CD4-positive, alpha-beta T cell (primary cell): Measurements from ENCODE around the gene MTARC1. TPM values are rescaled to one million over a fixed set of nuclear protein-coding genes. Genes with fewer than 3 reads are reported as not detected.

ENCODE experiments used
- ATAC-seq: fragments of 200-7000 bp; cut with Tn5 transposase; one replicate; pipeline ENCODE4 v1.10.0; 2022; ENCODE audit warnings: mild to moderate bottlenecking; ENCODE audit not compliant: poor library complexity
- CTCF ChIA-PET: fragments of 350-600 bp; sonication (Branson Sonifier 250); formaldehyde crosslinking; loops from one replicate; lab custom pipeline; 2021; ENCODE audit warnings: antibody characterized with exemption, inconsistent platforms; lab: Charles Lee
- POLR2A ChIA-PET: fragments of 350-600 bp; sonication (Branson Sonifier 250); formaldehyde crosslinking; loops from one replicate; lab custom pipeline; 2021; ENCODE audit warnings: antibody characterized with exemption, inconsistent platforms; lab: Charles Lee
- DNase-seq, 14 experiments: peaks; one replicate each; pipeline ENCODE4 v3.0.0-alpha.2; 2013 to 2020; ENCODE audit warnings: mixed read lengths in 2 of 14
- H3K27ac ChIP-seq, 2 donors: one replicate each; pipeline versions ENCODE4 v1.5.1 to v1.7.0; 2013; ENCODE audit warnings: low read length in 2 of 2, low read depth in 1 of 2, mild to moderate bottlenecking in 1 of 2
- H3K27me3 ChIP-seq, 2 experiments: 1 replicate in 1 of 2; 2 replicates in 1 of 2; pipeline versions ENCODE4 v1.6.1 to v1.7.0; 2013; ENCODE audit warnings: low read length in 2 of 2, control low read depth in 1 of 2, mild to moderate bottlenecking in 1 of 2, moderate library complexity in 1 of 2; ENCODE audit not compliant: insufficient read depth in 2 of 2, control insufficient read depth in 1 of 2
- H3K36me3 ChIP-seq: one replicate; pipeline ENCODE4 v1.6.1; 2013; ENCODE audit warnings: low read length, control low read depth; ENCODE audit not compliant: insufficient read depth
- H3K4me1 ChIP-seq: one replicate; pipeline ENCODE4 v1.6.1; 2013; ENCODE audit warnings: low read length, control low read depth; ENCODE audit not compliant: insufficient read depth
- H3K4me3 ChIP-seq: one replicate; pipeline ENCODE4 v1.5.1; 2013; ENCODE audit warnings: mild to moderate bottlenecking, low read length, moderate library complexity
- H3K9me3 ChIP-seq, 2 experiments: 1 replicate in 1 of 2; 2 replicates in 1 of 2; pipeline versions ENCODE4 v1.6.1 to v1.7.0; 2013; ENCODE audit warnings: low read length in 2 of 2, mild to moderate bottlenecking in 2 of 2, control low read depth in 1 of 2, moderate library complexity in 1 of 2; ENCODE audit not compliant: control insufficient read depth in 1 of 2, insufficient read depth in 1 of 2
- H3K27ac Mint-ChIP-seq: one replicate; pipeline ENCODE4 v1.8.0; 2020; ENCODE audit warnings: mixed read lengths
- H3K27me3 Mint-ChIP-seq: one replicate; pipeline ENCODE4 v1.8.0; 2021; ENCODE audit warnings: mixed read lengths
- H3K36me3 Mint-ChIP-seq: one replicate; pipeline ENCODE4 v1.8.0; 2021; ENCODE audit warnings: low read depth, mixed read lengths
- H3K4me1 Mint-ChIP-seq: one replicate; pipeline ENCODE4 v1.8.0; 2021; ENCODE audit warnings: low read depth, mixed read lengths
- H3K4me3 Mint-ChIP-seq: one replicate; pipeline ENCODE4 v1.8.0; 2020; ENCODE audit warnings: mild to moderate bottlenecking, mixed read lengths
- H3K9me3 Mint-ChIP-seq: one replicate; pipeline ENCODE4 v1.8.0; 2020; ENCODE audit warnings: mixed read lengths
- intact Hi-C, 2 experiments: fragments of 100-400 bp; cut with DNase I in 1 of 2; cut with micrococcal nuclease in 1 of 2; formaldehyde crosslinking; loops; one replicate each; pipeline versions ENCODE4 v1.15.1 to v1.9.0; 2023 to 2025; cut with DNase I, micrococcal nuclease
- total RNA-seq, 174 experiments: library from RNA in 2 of 174; stranded (reverse) in 2 of 174; gene quantifications; one replicate each; pipeline ENCODE4 v1.2.3 and lab custom pipeline; 2021 to 2026
- TF ChIP-seq, protein P1 (sequence below): fragments of 200-600 bp; IDR thresholded peaks from one replicate; pipeline ENCODE4 v1.8.0; 2022; ENCODE audit warnings: antibody characterized with exemption, mild to moderate bottlenecking

The MTARC1 gene
- total RNA-seq, 2 experiments from 2014 or later: not detected

DNA sequence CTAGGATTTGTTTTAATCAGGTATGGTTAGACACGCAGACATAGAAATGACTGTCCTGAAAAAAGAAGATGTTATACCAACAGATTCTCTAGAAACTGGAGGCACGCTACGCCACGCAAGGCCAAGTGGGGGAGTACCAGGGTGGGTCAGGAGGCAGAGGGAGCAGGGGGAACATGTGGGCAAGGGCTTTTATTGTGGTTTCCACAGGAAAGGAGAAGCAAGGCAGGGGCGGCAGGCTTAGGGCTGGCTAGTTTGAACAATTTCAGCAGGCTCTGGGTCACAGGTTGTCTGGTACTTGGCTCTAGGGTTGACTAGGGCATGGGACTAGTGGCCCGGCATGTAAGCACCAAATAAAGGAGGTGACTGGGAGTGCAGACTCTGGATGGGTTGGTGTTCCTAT is 31.4 kb upstream of the MTARC1 start:
- Histone ChIP-seq H3K4me3 (no peak overlapping the region), H3K4me1 (no peaks in the 10 kb centered on the region), H3K36me3 (no peaks in the 10 kb centered on the region), H3K27ac (no peak overlapping the region), H3K9me3 (no peaks in the 10 kb centered on the region), H3K27me3 (peaks cover 9 to 16% of the 10 kb centered on the region in 2 experiments)
- Mint-ChIP-seq H3K4me1 (no peaks in the 10 kb centered on the region), H3K27me3 (peaks cover 49% of the 10 kb centered on the region), H3K4me3 (no peak overlapping the region), H3K9me3 (no peaks in the 10 kb centered on the region), H3K36me3 (no peaks in the 10 kb centered on the region), H3K27ac (no peak overlapping the region)
- intact Hi-C loops: no loop called here
- DNase-seq (no peak), ATAC-seq (no peak)
- CTCF ChIA-PET: no interaction called here
- TF ChIP-seq, protein P1, sequence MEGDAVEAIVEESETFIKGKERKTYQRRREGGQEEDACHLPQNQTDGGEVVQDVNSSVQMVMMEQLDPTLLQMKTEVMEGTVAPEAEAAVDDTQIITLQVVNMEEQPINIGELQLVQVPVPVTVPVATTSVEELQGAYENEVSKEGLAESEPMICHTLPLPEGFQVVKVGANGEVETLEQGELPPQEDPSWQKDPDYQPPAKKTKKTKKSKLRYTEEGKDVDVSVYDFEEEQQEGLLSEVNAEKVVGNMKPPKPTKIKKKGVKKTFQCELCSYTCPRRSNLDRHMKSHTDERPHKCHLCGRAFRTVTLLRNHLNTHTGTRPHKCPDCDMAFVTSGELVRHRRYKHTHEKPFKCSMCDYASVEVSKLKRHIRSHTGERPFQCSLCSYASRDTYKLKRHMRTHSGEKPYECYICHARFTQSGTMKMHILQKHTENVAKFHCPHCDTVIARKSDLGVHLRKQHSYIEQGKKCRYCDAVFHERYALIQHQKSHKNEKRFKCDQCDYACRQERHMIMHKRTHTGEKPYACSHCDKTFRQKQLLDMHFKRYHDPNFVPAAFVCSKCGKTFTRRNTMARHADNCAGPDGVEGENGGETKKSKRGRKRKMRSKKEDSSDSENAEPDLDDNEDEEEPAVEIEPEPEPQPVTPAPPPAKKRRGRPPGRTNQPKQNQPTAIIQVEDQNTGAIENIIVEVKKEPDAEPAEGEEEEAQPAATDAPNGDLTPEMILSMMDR: no peak
- POLR2A ChIA-PET: no interaction called here

DNA sequence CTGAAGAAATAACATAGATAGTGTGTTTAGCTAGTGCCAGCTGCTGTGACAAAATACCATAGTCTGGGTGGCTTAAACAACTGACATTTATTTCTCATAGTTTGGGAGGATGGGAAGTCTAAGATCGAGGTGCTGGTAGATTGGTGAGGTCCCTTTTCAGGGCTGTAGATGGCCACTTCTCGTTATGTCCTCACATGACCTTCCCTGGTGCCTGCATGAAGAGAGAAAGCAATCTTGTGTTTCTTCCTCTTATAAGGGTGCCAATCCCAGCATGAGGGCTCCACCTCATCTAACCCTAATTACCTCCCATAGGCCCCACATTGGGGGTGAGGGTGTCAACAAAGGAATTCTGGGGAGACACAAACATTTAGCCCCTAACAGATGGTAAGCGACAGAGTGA is 29.3 kb upstream of the MTARC1 start:
- DNase-seq (no peak), ATAC-seq (no peak)
- Histone ChIP-seq H3K36me3 (no peaks in the 10 kb centered on the region), H3K4me3 (no peak overlapping the region), H3K27me3 (no peaks in the 10 kb centered on the region), H3K4me1 (no peaks in the 10 kb centered on the region), H3K9me3 (no peaks in the 10 kb centered on the region), H3K27ac (no peak overlapping the region)
- Mint-ChIP-seq H3K9me3 (no peaks in the 10 kb centered on the region), H3K36me3 (no peaks in the 10 kb centered on the region), H3K4me3 (no peak overlapping the region), H3K27me3 (peaks cover 33% of the 10 kb centered on the region), H3K4me1 (no peaks in the 10 kb centered on the region), H3K27ac (no peak overlapping the region)
- CTCF ChIA-PET: no interaction called here
- intact Hi-C loops: no loop called here
- TF ChIP-seq, protein P1: no peak
- POLR2A ChIA-PET: no interaction called here

DNA sequence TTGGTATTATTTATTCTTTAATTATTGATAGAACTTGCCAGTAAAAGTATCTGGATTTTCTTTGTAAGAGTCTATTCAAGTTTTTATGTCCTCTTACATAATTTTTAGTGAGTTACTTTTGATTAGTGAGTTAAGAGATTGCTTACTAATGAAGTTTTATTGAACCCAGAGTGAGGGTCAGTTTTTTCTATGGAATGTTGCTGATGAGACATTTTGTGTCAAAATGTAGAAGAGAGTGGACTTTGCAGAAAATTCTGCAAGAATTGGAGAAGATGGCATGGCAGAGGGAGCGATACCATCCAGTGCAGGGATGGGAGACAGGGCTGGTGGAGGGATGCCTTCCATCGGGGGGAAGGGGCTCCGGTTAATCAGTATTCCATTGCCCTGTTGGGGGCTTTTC is 27.6 kb upstream of the MTARC1 start:
- Histone ChIP-seq H3K4me3 (no peak overlapping the region), H3K27me3 (no peaks in the 10 kb centered on the region), H3K27ac (no peak overlapping the region), H3K9me3 (no peaks in the 10 kb centered on the region), H3K36me3 (no peaks in the 10 kb centered on the region), H3K4me1 (no peaks in the 10 kb centered on the region)
- ChIA-PET CTCF (no interaction called here), POLR2A (no interaction called here)
- ATAC-seq (no peak), DNase-seq (no peak)
- no peaks in the 10 kb centered on the region for H3K4me1 Mint-ChIP-seq
- H3K9me3 Mint-ChIP-seq: no peaks in the 10 kb centered on the region
- H3K4me3 Mint-ChIP-seq: no peak overlapping the region
- intact Hi-C loops: no loop called here
- no peak overlapping the region for H3K27ac Mint-ChIP-seq
- peaks cover 28% of the 10 kb centered on the region for H3K27me3 Mint-ChIP-seq
- no peaks in the 10 kb centered on the region for H3K36me3 Mint-ChIP-seq
- TF ChIP-seq, protein P1: no peak
